PFSK-1 (cell line): ENCODE measurements around the gene SLC39A10.

ENCODE experiments used
- FOXP2 ChIP-seq: optimal IDR thresholded peaks from 2 replicates; pipeline ENCODE3; 2011; ENCODE audit warnings: borderline replicate concordance, control low read depth, inconsistent platforms; ENCODE audit not compliant: insufficient read depth; ENCODE audit errors: extremely low read length, extremely low read depth
- POLR2AphosphoS5 ChIP-seq: IDR thresholded peaks from 2 replicates; pipeline ENCODE4 v1.6.1; 2012; ENCODE audit warnings: low read depth, mild to moderate bottlenecking, control low read depth, low read length, moderate library complexity
- SIN3A ChIP-seq: IDR thresholded peaks from 2 replicates; pipeline ENCODE4 v1.6.1; 2012; ENCODE audit warnings: mild to moderate bottlenecking, low read length, moderate library complexity, borderline replicate concordance; ENCODE audit not compliant: insufficient read depth
- TAF1 ChIP-seq: IDR thresholded peaks from 2 replicates; pipeline ENCODE4 v1.6.1; 2012; ENCODE audit warnings: low read length, control low read depth, borderline replicate concordance; ENCODE audit not compliant: insufficient read depth
- TF ChIP-seq, protein P1 (sequence below), 2 experiments: IDR thresholded peaks; 2 replicates each; pipeline versions ENCODE4 v1.6.1 to v1.8.0; 2011 to 2012; ENCODE audit warnings: low read depth in 2 of 2, low read length in 2 of 2, control low read depth in 1 of 2, inconsistent platforms in 1 of 2, mild to moderate bottlenecking in 1 of 2, moderate library complexity in 1 of 2; ENCODE audit not compliant: insufficient read depth in 1 of 2

Gene SLC39A10

DNA sequence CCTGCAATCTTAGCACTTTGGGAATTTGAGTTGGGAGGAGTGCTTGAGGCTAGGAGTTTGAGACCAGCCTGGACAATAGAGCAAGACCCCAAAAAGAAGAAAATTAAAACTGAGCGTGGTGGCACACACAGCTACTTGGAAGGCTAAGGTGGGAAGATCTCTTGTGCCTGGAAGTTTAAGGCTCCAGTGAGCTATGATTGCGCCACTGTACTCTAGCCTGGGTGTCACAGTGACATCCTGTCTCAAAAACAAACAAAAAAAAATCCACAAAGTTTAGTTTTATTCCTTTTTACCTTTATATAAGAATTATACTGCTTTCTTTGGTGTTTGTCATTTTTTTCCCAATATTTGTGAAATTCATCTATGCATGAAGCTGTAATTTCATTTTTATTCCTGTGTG lies 20.3 kb downstream of the SLC39A10 start:
- TF ChIP-seq, protein P1, sequence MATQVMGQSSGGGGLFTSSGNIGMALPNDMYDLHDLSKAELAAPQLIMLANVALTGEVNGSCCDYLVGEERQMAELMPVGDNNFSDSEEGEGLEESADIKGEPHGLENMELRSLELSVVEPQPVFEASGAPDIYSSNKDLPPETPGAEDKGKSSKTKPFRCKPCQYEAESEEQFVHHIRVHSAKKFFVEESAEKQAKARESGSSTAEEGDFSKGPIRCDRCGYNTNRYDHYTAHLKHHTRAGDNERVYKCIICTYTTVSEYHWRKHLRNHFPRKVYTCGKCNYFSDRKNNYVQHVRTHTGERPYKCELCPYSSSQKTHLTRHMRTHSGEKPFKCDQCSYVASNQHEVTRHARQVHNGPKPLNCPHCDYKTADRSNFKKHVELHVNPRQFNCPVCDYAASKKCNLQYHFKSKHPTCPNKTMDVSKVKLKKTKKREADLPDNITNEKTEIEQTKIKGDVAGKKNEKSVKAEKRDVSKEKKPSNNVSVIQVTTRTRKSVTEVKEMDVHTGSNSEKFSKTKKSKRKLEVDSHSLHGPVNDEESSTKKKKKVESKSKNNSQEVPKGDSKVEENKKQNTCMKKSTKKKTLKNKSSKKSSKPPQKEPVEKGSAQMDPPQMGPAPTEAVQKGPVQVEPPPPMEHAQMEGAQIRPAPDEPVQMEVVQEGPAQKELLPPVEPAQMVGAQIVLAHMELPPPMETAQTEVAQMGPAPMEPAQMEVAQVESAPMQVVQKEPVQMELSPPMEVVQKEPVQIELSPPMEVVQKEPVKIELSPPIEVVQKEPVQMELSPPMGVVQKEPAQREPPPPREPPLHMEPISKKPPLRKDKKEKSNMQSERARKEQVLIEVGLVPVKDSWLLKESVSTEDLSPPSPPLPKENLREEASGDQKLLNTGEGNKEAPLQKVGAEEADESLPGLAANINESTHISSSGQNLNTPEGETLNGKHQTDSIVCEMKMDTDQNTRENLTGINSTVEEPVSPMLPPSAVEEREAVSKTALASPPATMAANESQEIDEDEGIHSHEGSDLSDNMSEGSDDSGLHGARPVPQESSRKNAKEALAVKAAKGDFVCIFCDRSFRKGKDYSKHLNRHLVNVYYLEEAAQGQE (IDR thresholded peaks at IDR 0.05; ENCODE audit: insufficient read depth in 1 of 2, low read depth in 2 of 2, low read length in 2 of 2) = no peak
- no peak for TF ChIP-seq SIN3A
- no peak for TF ChIP-seq FOXP2
- no peak for TF ChIP-seq POLR2AphosphoS5
- no peak for TF ChIP-seq TAF1

DNA sequence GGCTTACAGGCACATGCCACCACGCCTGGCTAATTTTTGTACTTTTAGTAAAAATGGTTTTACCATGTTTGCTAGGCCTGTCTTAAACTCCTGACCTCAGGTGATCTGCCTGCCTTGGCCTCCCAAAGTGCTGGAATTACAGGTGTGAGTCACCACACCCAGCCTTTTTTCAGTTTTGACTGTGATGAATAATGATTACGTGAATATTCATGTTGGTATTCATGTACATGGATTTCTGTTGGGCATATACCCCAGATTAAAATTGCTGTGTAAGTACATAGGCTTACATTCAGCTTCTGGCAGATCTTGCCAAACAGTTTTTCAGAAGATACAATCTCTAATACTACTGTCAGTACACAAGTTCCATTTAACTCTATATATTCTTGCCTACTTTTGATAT lies 20.9 kb downstream of the SLC39A10 start:
- TF ChIP-seq TAF1 = no peak
- TF ChIP-seq SIN3A = no peak
- TF ChIP-seq FOXP2 = no peak
- TF ChIP-seq, protein P1 (IDR thresholded peaks at IDR 0.05; ENCODE audit: insufficient read depth in 1 of 2, low read depth in 2 of 2, low read length in 2 of 2) = no peak

DNA sequence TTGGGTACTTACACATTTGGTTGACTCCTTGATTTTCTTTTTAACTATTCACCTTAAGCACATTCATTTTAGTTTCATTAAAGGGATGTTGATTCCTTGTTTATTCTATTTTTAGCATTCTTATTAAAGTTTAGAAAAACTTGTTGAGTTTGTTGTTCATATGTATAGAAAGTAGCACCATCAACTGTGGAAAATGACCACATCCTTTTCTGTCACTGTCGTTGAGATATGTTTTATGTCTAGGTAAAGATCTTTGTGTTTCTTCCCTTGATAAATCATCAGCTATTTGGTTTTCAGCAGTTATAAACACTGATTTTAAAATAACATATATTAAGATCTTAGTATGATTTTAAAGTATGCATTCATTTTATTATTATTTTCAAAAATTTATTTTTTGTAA lies 25.1 kb downstream of the SLC39A10 start:
- TF ChIP-seq TAF1 (no peak), SIN3A (no peak), POLR2AphosphoS5 (no peak), FOXP2 (no peak)

DNA sequence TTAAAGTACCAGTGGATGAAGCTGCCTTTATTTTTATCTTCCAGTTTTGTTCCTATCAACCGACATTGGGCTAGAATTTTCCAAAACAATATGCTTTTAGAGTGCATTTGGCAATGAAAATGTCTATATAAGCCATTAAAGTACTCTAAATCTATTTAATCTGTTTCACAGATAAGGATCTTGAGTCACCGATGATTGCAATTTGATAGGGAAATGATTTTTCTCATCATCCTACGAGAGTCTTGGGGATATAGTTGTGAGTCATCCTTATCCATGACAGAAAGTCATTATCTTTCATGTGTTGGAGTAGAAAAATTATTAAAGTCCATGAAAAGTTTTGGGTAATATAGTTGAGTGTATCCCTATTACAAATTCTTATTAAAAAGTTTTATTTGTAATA lies 26.1 kb downstream of the SLC39A10 start:
- TF ChIP-seq POLR2AphosphoS5 = no peak
- TF ChIP-seq SIN3A = no peak
- TF ChIP-seq, protein P1 (IDR thresholded peaks at IDR 0.05; ENCODE audit: insufficient read depth in 1 of 2, low read depth in 2 of 2, low read length in 2 of 2) = no peak
- no peak for TF ChIP-seq FOXP2
- no peak for TF ChIP-seq TAF1

DNA sequence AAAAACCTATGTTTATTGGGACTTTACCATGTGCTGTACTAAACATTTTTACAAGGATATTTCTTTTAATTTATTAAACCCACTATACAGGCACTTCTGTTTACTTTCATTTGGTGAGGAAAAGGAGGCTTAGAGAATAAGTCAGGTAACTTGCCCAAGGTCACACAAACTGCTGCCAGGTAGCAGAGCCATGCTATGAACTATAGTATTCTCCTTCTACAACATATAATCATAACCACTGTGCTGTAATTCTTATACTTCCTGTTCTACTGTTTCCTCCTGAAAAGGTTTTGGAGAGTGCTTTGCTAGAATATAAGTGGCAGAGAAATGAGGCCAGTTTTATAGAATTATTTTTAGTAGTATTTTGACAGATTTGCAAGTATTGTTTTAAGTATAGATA lies 29.5 kb downstream of the SLC39A10 start:
- no peak for TF ChIP-seq TAF1

DNA sequence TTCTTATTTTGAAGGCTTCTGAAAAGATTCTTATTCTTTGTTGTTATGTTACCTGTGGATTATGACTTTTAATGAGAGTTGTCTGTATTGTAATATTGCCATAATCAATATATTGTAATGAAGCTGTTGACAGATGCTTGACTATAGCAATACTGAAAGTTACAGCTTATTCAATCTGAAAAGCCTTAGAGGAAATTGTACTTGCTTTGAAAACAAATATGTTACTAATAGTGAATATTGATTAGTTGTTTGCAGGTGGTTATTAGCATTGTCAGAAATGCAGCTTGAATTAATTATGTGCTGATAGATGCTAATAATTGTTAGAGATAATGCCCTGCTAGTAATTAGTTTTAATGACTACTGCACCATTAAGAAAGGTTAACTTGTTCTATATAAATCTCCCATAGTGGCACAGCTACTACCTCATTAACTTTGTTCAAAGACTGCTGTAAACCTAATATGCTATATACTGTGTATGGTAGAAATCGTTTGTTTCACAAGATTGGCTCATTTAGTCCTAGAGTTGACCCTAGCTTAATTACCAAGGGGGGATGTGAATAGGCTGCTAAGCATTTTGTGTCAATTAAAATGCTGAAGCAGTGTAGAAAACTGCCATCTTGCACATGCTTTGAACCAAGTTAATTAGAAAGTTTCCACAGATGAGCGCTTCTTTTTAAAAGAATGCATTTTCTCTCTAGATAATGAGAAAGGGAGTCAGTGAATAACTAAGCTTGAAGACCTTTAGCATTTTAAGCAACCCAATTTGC lies 30.5 kb downstream of the SLC39A10 start:
- TF ChIP-seq FOXP2 = no peak
- TF ChIP-seq, protein P1 (IDR thresholded peaks at IDR 0.05; ENCODE audit: insufficient read depth in 1 of 2, low read depth in 2 of 2, low read length in 2 of 2) = no peak
- TF ChIP-seq TAF1 = no peak
